ENCODE measurements around the gene PSMD1.

The PSMD1 gene

DNA sequence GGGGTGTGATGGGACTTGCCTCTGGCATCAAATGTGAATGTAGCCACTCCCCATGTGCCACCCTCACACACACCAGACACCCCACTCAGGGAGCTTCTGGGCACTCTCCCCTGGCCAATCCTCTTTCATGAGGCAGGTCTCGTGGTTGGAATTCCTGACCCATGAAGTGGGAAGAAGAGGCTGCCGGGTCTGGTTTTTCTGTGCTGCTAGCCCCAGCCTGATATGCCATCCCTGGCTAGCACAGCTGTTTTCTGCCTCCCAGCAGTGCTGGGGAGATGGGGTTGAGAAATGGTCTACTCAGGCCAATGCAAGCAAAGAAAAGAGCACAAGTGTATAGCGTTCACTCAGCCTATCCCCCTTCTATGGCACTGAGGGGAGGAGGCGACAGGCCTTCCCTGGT lies 20.5 kb upstream of the PSMD1 start:
- ATAC-seq (ENCODE audit: insufficient read depth, low read depth) (no peak), DNase-seq (no peak)
- Histone ChIP-seq H3K4me2 (ENCODE audit: insufficient read depth, low read length) (no peak overlapping the region), H3K36me3 (ENCODE audit: insufficient read depth, low read length) (no peaks in the 10 kb centered on the region), H2AFZ (ENCODE audit: low read depth, low read length) (no peak overlapping the region), H3K27me3 (ENCODE audit: insufficient read depth, low read length, poor library complexity) (peaks cover 10% of the 10 kb centered on the region), H3K27ac (ENCODE audit: low read length) (no peak overlapping the region), H4K20me1 (ENCODE audit: insufficient read depth, low read length) (no peaks in the 10 kb centered on the region), H3K4me1 (ENCODE audit: insufficient read depth, low read length) (no peaks in the 10 kb centered on the region), H3K9me3 (ENCODE audit: insufficient read depth, low read length, severe bottlenecking) (no peaks in the 10 kb centered on the region), H3K9ac (ENCODE audit: low read depth, low read length) (no peak overlapping the region), H3K79me2 (ENCODE audit: insufficient read depth, low read length) (no peaks in the 10 kb centered on the region), H3K4me3 (ENCODE audit: low read depth in 1 of 2, low read length in 2 of 2) (no peak overlapping the region)
- TF ChIP-seq EZH2 (IDR thresholded peaks at IDR 0.05; ENCODE audit: borderline replicate concordance, low read depth, low read length, severe bottlenecking), result no peak

DNA sequence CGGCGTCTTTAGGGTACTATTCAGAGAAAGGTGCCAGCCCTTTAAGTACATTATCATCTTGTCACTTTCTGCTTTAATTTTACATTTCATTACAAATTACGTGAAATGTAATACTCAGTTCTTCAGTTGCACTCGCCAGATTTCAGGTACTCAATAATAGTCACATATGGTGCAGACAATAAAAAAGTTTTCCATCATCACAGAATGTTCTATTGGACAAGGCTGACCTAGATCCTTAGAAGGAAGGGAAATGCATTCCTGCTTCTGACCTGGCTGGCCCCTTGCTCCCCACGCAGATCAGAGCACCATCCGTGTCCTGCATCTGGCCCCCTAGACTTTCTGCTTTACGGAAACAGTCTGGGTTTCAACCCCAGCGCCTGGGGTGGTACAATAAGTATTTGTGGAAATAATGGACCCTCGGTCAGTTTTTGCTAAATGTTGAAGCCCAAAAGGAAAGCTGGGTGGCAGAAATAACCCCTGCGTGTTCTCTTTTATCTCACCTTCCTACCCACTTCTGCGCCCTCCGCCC lies 20.0 kb upstream of the PSMD1 start:
- H3K27me3 ChIP-seq (ENCODE audit: insufficient read depth, low read length, poor library complexity), result peaks cover 10% of the 10 kb centered on the region

DNA sequence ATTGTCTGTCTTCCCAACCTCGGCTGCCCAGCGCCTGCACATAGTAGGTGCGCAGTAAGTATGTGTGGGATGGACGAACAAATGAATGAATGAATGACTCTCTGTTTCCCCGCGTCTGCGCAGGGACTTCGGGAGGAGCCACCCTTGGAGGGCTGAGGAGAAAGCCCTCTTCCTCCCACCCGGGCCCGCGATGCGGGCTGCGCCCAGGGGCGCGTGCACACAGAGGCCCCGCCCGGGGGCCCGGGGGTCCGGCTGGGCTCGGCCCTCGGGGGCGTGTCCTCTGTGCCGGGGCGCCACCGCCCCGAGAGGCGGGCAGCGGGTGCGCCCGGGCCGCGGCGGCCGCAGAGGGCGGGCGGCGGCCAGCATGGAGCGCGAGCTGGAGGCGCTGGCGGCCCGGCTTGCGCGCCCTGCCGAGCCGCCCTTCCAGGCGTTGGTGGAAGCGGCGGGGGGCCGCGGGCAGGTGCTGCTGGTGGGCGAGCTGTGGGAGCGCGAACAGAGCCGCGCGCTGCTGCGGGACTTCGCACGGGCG lies 19.4 kb upstream of the PSMD1 start, which contains the start of gene C2orf72:
TSS of gene C2orf72 (plus strand) at position 322 of the 529 bp plus-strand sequence. CDS start at position 365, 43 bp downstream.
- ATAC-seq (ENCODE audit: insufficient read depth, low read depth) (no peak), DNase-seq (no peak)
- H3K9ac ChIP-seq (ENCODE audit: low read depth, low read length), result no peak within 1 kb of the TSS
- no peak for TF ChIP-seq EZH2 (IDR thresholded peaks at IDR 0.05; ENCODE audit: borderline replicate concordance, low read depth, low read length, severe bottlenecking)
- no peak for TF ChIP-seq CTCF (IDR thresholded peaks at IDR 0.05; ENCODE audit: borderline replicate concordance, extremely low read depth, low read length, poor library complexity, severe bottlenecking)
- H2AFZ ChIP-seq (ENCODE audit: low read depth, low read length), result no peak within 1 kb of the TSS
- peaks cover 10% of the 10 kb centered on the region for H3K27me3 ChIP-seq (ENCODE audit: insufficient read depth, low read length, poor library complexity)
- no peak within 1 kb of the TSS for H3K27ac ChIP-seq (ENCODE audit: low read length)
- no peak within 1 kb of the TSS for H3K4me2 ChIP-seq (ENCODE audit: insufficient read depth, low read length)
- no peak within 1 kb of the TSS for H3K4me3 ChIP-seq (ENCODE audit: low read depth in 1 of 2, low read length in 2 of 2)
- H3K4me1 ChIP-seq (ENCODE audit: insufficient read depth, low read length), result no peaks in the 10 kb centered on the region
- no peaks in the 10 kb centered on the region for H3K9me3 ChIP-seq (ENCODE audit: insufficient read depth, low read length, severe bottlenecking)
- no peaks in the 10 kb centered on the region for H3K36me3 ChIP-seq (ENCODE audit: insufficient read depth, low read length)
- no peaks in the 10 kb centered on the region for H3K79me2 ChIP-seq (ENCODE audit: insufficient read depth, low read length)
- no peaks in the 10 kb centered on the region for H4K20me1 ChIP-seq (ENCODE audit: insufficient read depth, low read length)

More for the DNA sequence above, 20.0 kb upstream of the PSMD1 start:
- DNase-seq (no peak), ATAC-seq (ENCODE audit: insufficient read depth, low read depth) (no peak)
- Histone ChIP-seq H3K79me2 (ENCODE audit: insufficient read depth, low read length) (no peaks in the 10 kb centered on the region), H3K9me3 (ENCODE audit: insufficient read depth, low read length, severe bottlenecking) (no peaks in the 10 kb centered on the region), H3K4me1 (ENCODE audit: insufficient read depth, low read length) (no peaks in the 10 kb centered on the region), H3K36me3 (ENCODE audit: insufficient read depth, low read length) (no peaks in the 10 kb centered on the region), H2AFZ (ENCODE audit: low read depth, low read length) (no peak overlapping the region), H3K27ac (ENCODE audit: low read length) (no peak overlapping the region), H3K9ac (ENCODE audit: low read depth, low read length) (no peak overlapping the region), H4K20me1 (ENCODE audit: insufficient read depth, low read length) (no peaks in the 10 kb centered on the region), H3K4me3 (ENCODE audit: low read depth in 1 of 2, low read length in 2 of 2) (no peak overlapping the region), H3K4me2 (ENCODE audit: insufficient read depth, low read length) (no peak overlapping the region)
- TF ChIP-seq EZH2 (IDR thresholded peaks at IDR 0.05; ENCODE audit: borderline replicate concordance, low read depth, low read length, severe bottlenecking) (no peak), CTCF (IDR thresholded peaks at IDR 0.05; ENCODE audit: borderline replicate concordance, extremely low read depth, low read length, poor library complexity, severe bottlenecking) (no peak)

DNA sequence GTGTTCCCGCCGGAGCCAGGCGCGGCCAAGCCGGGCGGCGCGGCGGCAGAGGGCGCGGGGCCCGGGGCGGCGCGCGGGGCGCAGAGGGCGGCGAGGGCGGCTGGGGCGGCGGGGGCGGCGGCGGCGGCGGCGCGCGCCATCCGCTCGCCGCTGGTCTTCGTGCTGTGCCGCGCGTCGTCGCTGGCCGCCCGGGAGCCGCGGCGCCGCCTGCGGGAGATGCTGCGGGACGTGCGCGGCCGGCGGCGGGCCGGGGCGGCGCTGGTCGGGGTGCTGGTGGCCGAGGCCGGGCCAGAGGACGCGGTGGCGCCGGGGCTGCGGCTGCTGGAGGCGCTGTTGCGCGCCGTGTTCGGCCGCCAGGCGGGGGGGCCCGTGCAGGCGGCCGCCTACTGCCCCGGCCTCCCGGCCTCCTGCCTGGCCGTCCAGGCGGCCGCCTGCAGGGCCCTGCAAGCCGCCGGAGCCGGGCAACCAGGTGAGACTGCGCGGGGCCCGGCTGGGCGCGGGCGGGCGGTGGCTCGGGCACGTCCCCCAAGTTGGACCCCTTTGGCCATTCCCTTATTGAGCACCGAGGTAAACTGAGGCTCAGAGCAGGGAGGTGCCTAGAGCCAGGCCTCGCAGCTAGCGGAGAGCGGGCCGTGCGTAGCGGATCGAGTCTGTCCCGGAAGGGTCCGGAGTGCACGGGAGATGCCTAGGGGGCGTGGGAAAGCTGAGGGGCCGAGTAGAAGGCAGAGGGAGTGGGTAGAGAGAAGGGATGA lies 18.8 kb upstream of the PSMD1 start:
- Histone ChIP-seq H3K9ac (ENCODE audit: low read depth, low read length) (no peak overlapping the region), H3K27ac (ENCODE audit: low read length) (no peak overlapping the region), H3K4me3 (ENCODE audit: low read depth in 1 of 2, low read length in 2 of 2) (no peak overlapping the region), H3K79me2 (ENCODE audit: insufficient read depth, low read length) (no peaks in the 10 kb centered on the region), H3K9me3 (ENCODE audit: insufficient read depth, low read length, severe bottlenecking) (no peaks in the 10 kb centered on the region), H4K20me1 (ENCODE audit: insufficient read depth, low read length) (no peaks in the 10 kb centered on the region), H3K4me1 (ENCODE audit: insufficient read depth, low read length) (no peaks in the 10 kb centered on the region), H2AFZ (ENCODE audit: low read depth, low read length) (no peak overlapping the region), H3K36me3 (ENCODE audit: insufficient read depth, low read length) (no peaks in the 10 kb centered on the region), H3K4me2 (ENCODE audit: insufficient read depth, low read length) (no peak overlapping the region), H3K27me3 (ENCODE audit: insufficient read depth, low read length, poor library complexity) (peaks cover 10% of the 10 kb centered on the region)
- no peak for DNase-seq
- ATAC-seq (ENCODE audit: insufficient read depth, low read depth), result no peak
- TF ChIP-seq EZH2 (IDR thresholded peaks at IDR 0.05; ENCODE audit: borderline replicate concordance, low read depth, low read length, severe bottlenecking) (no peak), CTCF (IDR thresholded peaks at IDR 0.05; ENCODE audit: borderline replicate concordance, extremely low read depth, low read length, poor library complexity, severe bottlenecking) (no peak)

Data from DND-41 (cell line).